ENCODE results near the gene FCER1G.

The FCER1G gene

DNA sequence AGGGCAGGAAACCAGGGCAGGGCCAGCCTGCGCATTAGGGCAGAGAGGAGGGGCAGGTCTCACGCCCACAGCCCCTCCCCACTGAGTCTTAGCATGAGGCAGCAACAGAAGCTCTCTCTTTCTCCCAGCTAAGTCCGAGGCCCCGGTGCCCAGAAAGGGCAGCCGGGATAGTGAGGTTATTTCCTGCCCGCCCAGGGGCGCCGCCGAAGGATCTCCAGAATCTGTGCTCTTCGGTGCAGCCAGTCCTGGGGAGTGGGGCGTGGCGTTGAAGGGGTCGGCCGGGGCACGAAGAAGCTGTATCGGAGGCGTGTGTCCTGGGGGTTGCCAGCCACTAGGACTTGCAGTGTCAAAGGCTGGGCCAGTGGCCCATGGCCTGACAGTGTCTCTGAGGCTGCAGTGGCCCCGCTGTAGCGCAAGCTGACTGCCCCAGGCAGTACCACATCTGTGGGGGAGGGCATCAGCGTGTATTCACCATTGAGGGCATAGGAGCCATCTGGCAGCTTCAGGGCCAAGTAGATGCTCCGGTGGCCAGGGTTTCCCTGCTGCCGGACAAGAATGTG is 24.1 kb upstream of the FCER1G start:
- DNase-seq, result peak; percentile 37
- Histone ChIP-seq H3K27me3 (no peaks in the 10 kb centered on the region), H3K4me3 (ENCODE audit: low read depth, low read length) (no peak overlapping the region), H3K4me1 (peaks cover 5% of the 10 kb centered on the region; the same call in 1 of the 2 replicates), H3K36me3 (no peaks in the 10 kb centered on the region), H3K9me3 (no peaks in the 10 kb centered on the region)
- TF ChIP-seq, protein P1, sequence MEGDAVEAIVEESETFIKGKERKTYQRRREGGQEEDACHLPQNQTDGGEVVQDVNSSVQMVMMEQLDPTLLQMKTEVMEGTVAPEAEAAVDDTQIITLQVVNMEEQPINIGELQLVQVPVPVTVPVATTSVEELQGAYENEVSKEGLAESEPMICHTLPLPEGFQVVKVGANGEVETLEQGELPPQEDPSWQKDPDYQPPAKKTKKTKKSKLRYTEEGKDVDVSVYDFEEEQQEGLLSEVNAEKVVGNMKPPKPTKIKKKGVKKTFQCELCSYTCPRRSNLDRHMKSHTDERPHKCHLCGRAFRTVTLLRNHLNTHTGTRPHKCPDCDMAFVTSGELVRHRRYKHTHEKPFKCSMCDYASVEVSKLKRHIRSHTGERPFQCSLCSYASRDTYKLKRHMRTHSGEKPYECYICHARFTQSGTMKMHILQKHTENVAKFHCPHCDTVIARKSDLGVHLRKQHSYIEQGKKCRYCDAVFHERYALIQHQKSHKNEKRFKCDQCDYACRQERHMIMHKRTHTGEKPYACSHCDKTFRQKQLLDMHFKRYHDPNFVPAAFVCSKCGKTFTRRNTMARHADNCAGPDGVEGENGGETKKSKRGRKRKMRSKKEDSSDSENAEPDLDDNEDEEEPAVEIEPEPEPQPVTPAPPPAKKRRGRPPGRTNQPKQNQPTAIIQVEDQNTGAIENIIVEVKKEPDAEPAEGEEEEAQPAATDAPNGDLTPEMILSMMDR (IDR thresholded peaks at IDR 0.05; ENCODE audit: low read depth, low read length), result no peak

DNA sequence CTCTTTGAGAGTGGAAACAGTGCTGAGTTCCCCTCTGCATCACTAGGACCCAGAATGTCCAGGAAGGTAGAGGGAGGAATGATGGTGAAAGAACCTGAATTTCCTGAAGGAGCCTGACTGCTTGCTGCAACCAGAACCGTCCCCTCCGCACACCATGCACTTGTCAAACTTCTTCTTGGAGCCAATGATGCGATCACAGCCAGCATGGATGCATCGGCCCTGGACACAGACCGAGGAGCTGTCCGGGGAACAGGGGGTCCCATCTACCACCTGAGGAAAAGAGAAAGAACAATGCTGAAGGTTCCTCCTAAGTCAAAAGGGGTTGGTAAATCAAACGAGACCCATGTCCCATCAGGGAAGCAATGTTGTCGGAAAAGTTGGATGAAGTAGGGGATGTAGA is 23.1 kb upstream of the FCER1G start:
- H3K27me3 ChIP-seq, result no peaks in the 10 kb centered on the region
- H3K36me3 ChIP-seq, result no peaks in the 10 kb centered on the region
- no peak overlapping the region for H3K4me3 ChIP-seq (ENCODE audit: low read depth, low read length)
- peaks cover 11% of the 10 kb centered on the region for H3K4me1 ChIP-seq
- DNase-seq, result no peak
- TF ChIP-seq, protein P1 (IDR thresholded peaks at IDR 0.05; ENCODE audit: low read depth, low read length), result no peak
- no peaks in the 10 kb centered on the region for H3K9me3 ChIP-seq

DNA sequence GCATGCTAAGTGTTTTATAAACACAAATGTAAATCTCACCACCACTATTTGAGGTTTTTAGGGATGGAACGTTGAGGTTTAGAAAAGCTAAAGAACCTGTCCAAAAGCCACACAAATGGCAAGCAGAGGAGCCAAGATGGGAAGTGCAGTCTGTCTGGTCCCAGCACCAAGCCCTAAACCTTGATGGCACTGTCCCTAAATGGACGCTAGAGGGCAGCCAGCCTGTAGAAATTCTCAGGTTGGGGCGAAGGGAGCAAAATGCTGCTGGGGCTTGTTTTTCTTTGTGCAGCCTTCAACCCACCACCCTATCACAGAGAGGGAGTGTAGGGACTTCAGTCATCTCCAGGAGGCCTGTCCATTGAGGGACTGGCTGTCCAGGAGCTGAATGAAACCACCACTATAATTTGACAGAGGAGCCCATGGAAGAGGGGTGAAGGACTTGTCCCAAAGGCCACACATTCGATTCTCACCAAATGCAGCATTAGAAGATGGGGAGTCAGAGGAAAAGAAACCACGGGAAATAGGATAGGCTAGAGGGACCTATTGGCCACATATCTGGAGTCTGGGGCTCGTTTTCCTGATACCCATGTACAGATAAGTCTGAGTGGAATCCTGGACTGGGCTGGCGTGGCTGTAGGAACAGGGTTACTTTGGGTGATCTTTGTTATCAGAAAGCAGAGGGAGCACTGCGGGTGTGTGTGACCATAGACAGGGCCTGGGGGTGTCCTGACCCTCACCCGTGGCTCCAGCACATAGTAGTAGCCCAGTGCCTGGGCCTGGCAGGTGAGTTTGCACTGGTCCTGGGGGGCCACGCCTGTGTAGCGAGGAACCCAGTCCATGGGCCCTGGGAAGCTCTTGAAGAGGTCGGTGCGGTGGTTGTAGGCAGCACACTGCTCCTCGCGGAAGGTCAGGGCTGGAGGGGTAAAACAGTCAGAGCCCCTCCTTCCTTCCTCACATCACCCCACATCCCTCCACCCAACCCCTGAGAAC is 22.3 kb upstream of the FCER1G start:
- peak; percentile 74 for DNase-seq
- peaks cover 16% of the 10 kb centered on the region for H3K4me1 ChIP-seq

DNA sequence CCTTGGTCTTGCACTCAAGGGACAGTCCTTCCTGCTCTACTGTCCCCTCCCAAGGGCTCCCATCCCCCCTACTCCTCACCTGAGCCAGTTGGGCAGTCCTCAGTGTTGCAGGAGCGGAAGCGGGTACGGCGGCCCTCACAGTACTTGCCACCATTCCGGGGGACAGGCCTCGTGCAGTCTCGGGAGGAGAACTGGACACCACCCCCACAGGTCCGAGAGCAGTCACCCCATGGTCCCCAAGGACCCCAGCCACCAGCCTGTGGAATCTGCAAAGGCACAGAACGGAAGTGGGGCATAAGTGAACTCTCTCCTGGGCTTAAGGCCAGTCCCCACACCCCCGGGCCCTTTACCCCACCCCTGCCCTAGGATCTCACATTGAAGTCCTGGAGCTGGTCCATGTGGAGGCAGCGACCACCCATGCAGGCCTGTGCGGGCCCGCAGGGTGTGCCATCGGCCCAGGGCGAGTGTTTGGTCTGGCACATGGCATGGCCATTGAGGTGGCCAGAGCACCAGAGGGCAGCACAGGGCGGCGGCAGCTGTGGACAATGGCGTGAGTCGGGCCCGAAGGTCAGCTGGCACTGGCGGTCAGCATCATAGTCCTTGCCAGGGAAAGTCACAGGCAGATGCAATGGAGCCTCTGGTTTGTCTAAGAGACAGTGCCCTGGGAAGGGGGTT is 21.4 kb upstream of the FCER1G start:
- no peak overlapping the region for H3K4me3 ChIP-seq (ENCODE audit: low read depth, low read length)
- no peak for DNase-seq
- TF ChIP-seq, protein P1 (IDR thresholded peaks at IDR 0.05; ENCODE audit: low read depth, low read length), result no peak
- no peaks in the 10 kb centered on the region for H3K36me3 ChIP-seq
- peaks cover 25% of the 10 kb centered on the region for H3K4me1 ChIP-seq
- no peaks in the 10 kb centered on the region for H3K9me3 ChIP-seq
- H3K27me3 ChIP-seq, result no peaks in the 10 kb centered on the region

More for the DNA sequence above, 22.3 kb upstream of the FCER1G start:
- H3K27me3 ChIP-seq, result no peaks in the 10 kb centered on the region
- H3K9me3 ChIP-seq, result no peaks in the 10 kb centered on the region
- H3K36me3 ChIP-seq, result no peaks in the 10 kb centered on the region
- TF ChIP-seq, protein P1 (IDR thresholded peaks at IDR 0.05; ENCODE audit: low read depth, low read length), result peak; percentile 95
- H3K4me3 ChIP-seq (ENCODE audit: low read depth, low read length), result no peak overlapping the region

DNA sequence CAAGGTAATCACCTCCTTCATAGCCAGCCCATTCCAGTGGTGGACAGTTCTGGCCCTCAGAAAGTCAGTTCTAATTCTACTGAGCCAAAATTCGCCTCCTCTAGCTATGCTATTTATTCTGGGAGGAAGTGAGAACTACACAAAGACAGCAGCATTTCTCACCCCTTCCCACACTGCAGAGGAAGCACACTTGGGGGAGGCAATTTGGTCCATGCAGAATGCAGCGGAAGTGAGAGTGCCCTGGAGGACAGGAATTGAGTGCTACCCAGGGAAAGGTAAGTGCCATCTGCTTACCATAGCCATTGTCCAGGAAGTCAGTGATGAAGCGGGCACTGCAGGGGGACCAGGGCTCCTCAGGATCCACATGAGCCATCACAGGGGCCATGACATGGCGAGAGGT is 19.9 kb upstream of the FCER1G start:
- no peak for DNase-seq
- TF ChIP-seq, protein P1 (IDR thresholded peaks at IDR 0.05; ENCODE audit: low read depth, low read length), result no peak
- no peaks in the 10 kb centered on the region for H3K9me3 ChIP-seq
- H3K27me3 ChIP-seq, result no peaks in the 10 kb centered on the region
- H3K4me3 ChIP-seq (ENCODE audit: low read depth, low read length), result no peak overlapping the region
- no peaks in the 10 kb centered on the region for H3K36me3 ChIP-seq
- peaks cover 32% of the 10 kb centered on the region for H3K4me1 ChIP-seq
